MV-4-11 (cell line): ENCODE results near the gene LYST.
"Not testable (repeated sequence)": the region's sequence is repeated elsewhere in the genome, so short reads cannot be mapped to it uniquely, and the experiment has no call there.

Experiments
- DNase-seq: peaks from one replicate; lab custom pipeline; 2025; lab: John Stamatoyannopoulos, UW

Gene LYST

GRCh38 chr1:235857756-235858155, 8.9 kb downstream of the LYST start:
- no peak for DNase-seq

DNA sequence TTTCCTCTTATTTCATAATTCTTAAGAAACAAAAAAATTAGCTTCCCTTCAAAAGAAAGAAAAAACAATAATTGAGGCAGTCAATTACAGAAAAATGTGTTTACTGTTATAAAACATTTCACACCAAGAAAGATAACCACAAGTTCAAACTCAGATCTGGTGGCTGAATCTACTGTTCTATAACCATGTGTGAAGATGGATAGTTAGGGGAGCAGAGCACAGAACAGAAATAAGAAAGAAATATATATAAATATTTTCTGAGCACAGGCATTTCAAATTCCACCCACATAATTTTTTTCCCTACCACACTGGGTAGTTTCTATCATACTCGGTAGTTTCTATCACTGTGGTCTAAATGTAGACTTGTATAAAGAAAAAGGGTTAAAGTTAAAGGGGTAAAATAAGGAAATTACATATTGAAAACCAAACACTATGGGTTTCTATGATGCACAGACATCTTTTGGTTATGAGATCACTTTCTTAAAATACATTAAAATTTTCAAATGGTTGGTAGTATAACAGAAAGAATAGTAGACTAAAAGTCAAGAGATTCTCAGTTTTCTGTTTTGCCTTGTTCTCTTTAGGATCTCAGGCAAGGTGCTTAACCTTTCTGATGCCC, 10.8 kb downstream of the LYST start:
- DNase-seq = no peak

DNA sequence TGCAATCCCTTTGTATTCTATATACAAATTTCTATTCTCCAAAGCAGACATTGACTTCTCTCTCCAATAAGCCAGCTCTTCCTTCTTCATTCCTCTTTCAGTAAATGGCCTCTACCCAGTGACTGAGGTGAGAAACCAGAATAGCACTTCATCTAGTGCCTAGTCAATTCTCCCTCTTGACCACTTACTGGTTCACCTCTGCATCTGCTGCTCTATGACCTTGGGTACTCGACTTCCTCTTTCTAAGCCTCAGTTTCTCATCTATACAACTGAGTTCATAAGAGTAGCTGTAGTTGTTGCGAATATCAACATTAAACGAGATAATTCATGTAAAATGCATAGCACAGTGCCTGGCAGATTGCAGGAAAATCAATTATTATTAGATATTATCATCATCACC, 12.4 kb downstream of the LYST start:
- DNase-seq = no peak

GRCh38 chr1:235853653-235854052, 13.1 kb downstream of the LYST start:
- no peak for DNase-seq

DNA sequence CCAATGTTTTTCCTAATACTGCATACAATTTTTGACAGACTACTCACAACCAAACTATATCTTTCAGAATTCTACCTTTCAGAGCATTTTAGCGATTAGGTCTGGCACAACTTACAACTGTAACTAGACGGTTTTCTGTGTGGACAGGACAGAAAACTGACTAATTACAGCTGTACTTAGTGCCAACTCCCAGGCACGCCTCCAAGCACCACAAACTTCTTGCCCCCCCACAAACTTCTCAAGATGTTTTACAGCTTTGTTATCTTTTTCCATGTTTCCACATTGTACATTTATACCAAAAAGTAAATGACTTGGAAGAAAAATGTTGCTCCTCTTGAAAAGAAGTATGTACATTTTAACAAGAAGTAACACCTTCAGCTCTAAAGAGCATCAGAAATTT, 13.8 kb downstream of the LYST start:
- DNase-seq = no peak

- peak; percentile 71 for DNase-seq
These were observed 14.8 kb downstream of the LYST start for GRCh38 chr1:235851939-235852338.

DNA sequence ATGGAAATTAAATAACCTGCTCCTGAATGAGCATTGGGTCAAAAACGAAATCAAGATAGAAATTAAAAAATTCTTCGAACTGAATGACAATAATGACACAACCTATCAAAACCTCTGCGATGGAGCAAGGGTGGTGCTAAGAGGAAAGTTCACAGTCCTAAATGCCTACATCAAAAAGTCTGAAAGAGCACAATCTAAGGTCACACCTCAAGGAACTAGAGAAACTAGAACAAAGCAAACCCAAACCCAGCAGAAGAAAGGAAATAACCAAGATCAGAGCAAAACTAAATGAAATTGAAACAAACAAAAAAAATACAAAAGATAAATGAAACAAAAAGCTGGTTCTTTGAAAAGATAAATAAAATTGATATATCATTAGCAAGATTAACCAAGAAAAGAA, 18.5 kb downstream of the LYST start:
- not testable (repeated sequence) for DNase-seq

DNA sequence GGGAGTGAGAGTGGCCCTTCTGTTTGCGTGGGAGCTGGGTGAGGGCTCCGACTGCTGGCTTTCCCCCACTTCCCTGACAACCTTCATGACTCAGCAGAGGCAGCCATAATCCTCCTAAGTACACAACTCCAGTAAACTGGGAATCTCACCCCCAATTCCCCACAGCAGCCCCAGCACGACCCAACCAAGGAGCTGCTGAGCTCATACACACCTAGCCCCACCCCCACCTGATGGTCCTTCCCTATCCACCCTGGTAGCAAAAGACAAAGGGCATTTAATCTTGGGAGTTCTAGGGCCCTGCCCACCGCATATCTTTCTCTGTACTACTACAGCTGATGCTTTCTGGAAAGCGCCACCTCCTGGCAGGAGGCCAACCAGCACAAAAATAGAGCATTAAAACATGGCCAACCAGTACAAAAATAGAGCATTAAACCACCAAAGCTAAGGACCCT, 21.0 kb downstream of the LYST start:
- not testable (repeated sequence) for DNase-seq

DNA sequence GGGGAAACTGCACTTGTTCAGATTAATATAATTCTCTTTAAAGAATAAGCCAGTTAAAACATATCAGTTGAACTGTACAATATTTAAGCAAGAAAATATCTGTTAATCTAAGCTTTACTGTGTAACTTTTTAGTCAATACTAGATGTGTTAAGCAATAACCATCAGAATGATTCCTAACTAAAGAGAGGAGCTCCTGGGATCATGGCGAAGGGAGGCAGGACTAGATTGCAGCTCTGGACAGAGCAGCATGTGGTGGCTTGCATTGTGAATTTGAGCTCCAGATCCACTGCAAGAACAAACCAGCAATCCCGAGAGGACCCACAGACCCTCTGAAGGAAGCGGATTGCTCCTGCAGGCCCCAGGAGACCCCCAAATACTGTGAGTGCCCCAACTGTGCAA, 21.9 kb downstream of the LYST start:
- no peak for DNase-seq

- no peak for DNase-seq
These were observed 23.2 kb downstream of the LYST start for GRCh38 chr1:235843461-235843961.

DNA sequence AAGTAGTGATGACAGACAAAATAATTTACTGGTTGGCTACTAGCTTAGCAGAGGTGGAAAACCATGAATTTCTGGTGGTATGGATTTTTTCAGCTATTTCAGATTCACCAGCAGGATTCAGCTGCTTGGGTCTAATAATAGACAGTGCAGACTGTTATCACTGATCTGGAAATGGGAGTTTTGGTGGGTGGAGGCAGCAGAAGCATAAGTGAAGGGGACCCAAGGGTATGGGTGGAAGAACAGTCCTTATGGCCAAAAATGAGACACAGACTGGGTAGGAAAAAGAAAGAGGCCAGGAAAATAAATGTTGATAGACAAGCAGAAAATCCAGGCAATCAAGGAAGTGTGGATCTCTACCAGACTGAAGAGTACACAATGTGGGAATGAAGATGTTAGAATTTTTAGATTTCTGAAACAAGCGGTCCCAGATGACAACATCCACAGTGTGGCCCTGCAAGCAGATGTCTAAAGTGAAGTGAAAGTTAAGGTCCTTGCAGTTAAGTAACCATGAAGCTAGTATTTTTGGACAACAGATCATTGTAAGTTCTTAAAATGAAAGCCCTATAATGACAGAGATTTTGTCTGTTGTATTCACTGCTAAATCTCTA, 24.7 kb downstream of the LYST start:
- peak; percentile 80 for DNase-seq

GRCh38 chr1:235838021-235838420, 28.7 kb downstream of the LYST start:
- no peak for DNase-seq

DNA sequence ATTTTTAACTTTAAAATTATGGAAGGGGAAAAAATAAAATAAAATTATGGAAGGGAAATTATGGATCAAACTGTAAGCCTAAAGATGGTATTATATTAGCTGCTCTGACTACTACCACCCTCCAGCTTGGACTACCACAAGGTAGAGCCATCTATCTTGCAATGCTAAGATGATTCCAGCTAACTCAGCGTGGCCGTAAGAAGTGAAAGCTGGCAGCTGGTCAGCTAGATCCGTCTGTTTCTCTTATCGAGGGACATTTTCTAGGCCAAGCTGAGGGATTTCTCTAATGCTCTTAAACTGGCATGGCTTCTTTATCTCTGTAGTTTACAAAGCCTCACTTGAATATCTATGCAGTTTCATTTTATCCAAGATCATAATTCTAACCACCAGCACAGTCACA, 31.5 kb downstream of the LYST start:
- DNase-seq = no peak

DNA sequence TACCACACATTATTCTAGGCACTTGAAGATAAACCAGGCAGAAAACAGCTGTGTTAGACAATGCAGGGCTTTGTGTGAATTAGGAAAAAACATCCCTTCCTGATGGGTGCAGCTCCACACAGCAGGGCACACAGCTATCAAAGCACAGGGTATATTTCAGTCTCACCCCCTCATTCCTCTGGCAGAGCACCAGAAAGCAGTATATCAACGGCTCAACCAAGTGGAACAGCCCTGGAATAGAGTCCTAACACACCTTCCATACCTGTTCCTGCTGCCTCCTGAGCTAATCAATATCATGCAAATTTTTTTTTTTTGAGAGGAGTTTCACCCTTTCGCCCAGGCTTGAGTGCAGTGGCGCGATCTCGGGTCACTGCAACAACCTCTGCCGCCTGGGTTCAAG, 32.1 kb downstream of the LYST start:
- no peak for DNase-seq

DNA sequence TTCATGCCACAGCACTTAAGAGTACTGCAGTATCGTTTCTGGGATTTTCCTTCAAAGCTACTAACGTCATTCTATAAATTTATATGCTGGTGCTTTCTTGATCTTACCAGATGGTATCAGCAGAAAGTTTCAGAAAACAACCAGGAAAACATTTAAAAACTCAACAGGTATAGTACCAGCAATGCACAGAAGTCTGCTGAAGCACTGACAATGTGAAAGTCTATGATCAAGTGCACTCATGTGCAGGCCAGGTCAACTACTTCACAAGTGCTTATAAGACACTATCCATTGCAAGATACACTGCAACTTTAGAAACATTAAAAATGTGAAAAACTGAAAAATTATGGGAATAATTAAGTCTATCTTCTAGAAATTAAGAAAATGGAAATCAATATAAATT, 34.7 kb downstream of the LYST start:
- no peak for DNase-seq

DNA sequence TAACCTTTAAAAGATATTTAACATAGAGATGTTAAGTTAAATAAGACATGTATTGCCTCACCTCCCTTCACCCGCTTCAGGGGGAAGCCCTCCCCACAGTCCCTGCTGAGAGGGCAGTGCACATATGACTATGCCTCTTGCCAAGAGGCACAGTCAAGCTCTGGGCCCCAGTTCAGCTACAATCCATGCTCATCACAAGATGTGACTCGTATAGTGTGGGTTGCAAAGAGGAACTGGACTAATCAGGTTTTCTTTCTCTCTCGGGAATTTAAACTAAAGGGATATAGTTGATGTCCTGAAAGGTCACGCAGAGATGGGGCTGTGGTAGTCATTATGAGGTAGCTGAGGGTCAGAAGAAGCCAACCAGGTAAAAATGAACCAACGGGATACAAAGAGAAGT, 35.6 kb downstream of the LYST start:
- peak; percentile 81 for DNase-seq

DNA sequence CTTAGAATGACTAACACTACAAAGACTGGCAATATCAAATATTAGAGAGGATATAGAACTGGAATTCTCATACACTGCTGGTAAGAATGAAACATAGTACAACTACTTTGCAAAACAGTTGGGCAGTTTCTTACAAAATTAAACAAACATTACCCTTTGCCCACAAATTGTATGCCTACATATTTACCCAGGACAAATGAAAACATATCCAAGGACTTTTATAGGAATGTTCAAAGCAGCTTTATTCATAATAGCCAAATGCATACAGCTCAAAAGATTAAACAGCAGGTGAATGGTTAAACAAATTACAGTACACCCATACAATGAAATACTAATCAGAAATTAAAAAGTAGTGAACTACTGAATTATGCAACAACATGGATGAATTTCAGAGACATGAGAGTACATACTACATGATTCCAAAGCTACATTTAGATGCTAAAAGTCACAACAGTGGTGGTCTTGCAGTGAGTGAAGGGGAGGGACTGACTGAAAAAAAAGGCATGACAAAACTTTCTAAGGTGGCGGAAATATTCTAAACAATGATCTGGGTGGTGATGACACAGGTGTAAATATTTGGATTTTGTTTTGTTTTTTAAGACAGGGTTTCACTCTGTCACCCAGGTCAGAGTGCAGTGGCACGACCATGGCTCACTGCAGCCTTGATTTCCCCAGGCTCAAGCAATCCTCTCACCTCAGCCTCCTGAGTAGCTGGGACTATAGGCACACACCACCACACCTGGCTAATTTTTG, 40.4 kb downstream of the LYST start:
- DNase-seq = no peak

- no peak for DNase-seq
These were observed 41.5 kb downstream of the LYST start for GRCh38 chr1:235825229-235825628.

DNA sequence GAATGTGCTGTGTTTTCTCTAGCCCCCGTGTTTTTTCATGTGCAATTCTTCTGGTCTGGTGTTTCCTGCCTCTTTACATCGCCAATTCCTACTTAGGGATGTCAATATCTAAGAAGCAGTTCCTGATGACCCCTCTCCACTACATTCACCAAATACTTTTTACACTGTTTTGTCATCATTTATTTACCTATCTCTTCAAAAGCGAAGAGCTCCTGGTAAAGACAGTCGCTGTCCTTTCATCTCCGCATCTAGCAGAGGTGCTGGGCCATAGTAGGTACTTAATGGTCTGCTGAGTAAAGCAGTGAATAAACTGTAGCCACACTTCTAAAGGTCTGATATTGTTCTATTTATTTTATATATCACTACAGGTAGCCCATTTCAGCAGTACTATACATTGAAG, 43.0 kb downstream of the LYST start:
- no peak for DNase-seq

DNA sequence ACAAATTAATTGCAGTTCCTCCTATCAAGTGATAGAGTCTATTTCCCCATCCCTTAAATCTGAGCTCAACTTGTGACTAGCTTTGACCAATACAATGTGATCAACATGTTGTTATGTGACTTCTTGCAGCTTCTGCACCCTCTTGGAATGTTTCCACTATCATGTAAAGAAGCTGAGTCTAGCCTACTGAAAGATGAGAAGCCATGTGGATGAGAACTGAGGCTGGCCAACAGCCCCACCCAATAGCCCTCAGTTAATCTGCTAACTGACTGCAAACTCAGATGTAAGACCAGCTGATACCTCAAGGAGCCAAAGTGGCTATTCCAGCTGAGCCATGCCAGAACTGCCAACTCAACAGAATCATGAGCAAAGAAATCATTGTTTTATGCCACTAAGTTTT, 44.0 kb downstream of the LYST start:
- peak; percentile 17 for DNase-seq

DNA sequence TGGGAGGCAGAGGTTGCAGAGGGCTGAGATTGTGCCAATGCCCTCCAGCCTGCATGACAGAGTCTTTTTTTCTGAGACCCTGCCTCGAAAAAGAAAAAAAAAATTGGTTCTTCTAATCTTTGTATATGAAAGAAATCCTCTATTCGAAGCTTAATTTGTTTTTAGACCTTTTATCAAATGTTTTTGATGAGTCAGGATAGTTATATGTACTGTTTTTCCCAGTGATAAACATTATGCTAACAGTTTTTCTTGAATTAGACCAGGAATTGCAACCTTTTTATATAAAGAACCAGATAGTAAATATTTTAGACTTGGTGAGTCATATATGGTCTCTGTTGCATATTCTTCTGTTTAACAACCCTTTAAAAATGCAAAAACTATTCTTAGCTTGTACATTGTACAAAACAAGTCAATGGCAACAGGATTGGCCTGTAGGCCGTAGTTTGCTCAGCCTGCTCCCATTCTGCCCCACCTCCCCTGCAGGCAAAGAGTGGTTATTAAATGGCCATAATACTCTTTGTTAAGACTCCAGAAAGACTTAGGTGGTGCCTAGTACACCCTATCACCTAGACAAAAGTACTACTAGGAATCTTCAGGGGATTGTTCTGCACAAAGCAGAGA, 45.2 kb downstream of the LYST start:
- no peak for DNase-seq

GRCh38 chr1:235820061-235820460, 46.6 kb downstream of the LYST start:
- no peak for DNase-seq

GRCh38 chr1:235818632-235819136, 48.0 kb downstream of the LYST start:
- no peak for DNase-seq
